ENCODE results near the gene GNAT1.
"Not testable (repeated sequence)": the region's sequence is repeated elsewhere in the genome, so short reads cannot be mapped to it uniquely, and the experiment has no call there.

- TF ChIP-seq, protein P1, sequence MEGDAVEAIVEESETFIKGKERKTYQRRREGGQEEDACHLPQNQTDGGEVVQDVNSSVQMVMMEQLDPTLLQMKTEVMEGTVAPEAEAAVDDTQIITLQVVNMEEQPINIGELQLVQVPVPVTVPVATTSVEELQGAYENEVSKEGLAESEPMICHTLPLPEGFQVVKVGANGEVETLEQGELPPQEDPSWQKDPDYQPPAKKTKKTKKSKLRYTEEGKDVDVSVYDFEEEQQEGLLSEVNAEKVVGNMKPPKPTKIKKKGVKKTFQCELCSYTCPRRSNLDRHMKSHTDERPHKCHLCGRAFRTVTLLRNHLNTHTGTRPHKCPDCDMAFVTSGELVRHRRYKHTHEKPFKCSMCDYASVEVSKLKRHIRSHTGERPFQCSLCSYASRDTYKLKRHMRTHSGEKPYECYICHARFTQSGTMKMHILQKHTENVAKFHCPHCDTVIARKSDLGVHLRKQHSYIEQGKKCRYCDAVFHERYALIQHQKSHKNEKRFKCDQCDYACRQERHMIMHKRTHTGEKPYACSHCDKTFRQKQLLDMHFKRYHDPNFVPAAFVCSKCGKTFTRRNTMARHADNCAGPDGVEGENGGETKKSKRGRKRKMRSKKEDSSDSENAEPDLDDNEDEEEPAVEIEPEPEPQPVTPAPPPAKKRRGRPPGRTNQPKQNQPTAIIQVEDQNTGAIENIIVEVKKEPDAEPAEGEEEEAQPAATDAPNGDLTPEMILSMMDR (IDR thresholded peaks at IDR 0.05), result not testable (repeated sequence)
- not testable (repeated sequence) for TF ChIP-seq POLR2A (IDR thresholded peaks at IDR 0.05)
These were observed 36.9 kb downstream of the GNAT1 start for GRCh38 chr3:50228184-50228763.
